Measurements from ENCODE around the gene CCDC152.

CCDC152 gene

GRCh38 chr5:42753099-42753498 lies 3.5 kb upstream of the CCDC152 start:
- Histone ChIP-seq H3K27me3 (ENCODE audit: insufficient read depth, low read length) (no peaks in the 10 kb centered on the region), H3K4me3 (ENCODE audit: low read length) (no peak overlapping the region), H3K9me3 (ENCODE audit: low read length) (no peaks in the 10 kb centered on the region), H3K4me1 (ENCODE audit: insufficient read depth, low read length) (no peaks in the 10 kb centered on the region), H3K36me3 (ENCODE audit: insufficient read depth, low read length) (no peaks in the 10 kb centered on the region), H2AFZ (ENCODE audit: low read depth, low read length) (no peak overlapping the region)

DNA sequence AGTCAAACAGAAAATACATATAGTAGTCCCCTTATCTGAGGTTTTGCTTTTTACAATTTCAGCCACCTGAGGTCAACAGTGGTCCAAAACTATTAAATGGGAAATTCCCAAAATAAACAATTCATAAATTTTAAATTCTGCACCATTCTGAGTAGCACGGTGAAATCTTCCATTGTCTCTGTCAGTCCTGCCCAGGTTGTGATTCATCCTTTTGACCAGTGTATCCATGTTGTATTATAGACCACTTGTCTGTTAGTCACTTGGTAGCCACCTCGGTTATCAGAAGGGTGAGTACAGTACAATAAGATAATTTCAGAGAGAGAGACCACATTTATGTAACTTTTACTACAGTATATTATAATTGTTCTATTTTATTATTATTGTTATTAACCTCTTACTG lies 2.8 kb downstream of the CCDC152 start:
- no peaks in the 10 kb centered on the region for H3K27me3 ChIP-seq (ENCODE audit: insufficient read depth, low read length)
- no peaks in the 10 kb centered on the region for H3K4me1 ChIP-seq (ENCODE audit: insufficient read depth, low read length)
- no peak overlapping the region for H3K4me3 ChIP-seq (ENCODE audit: low read length)
- no peaks in the 10 kb centered on the region for H3K9me3 ChIP-seq (ENCODE audit: low read length)
- no peaks in the 10 kb centered on the region for H3K36me3 ChIP-seq (ENCODE audit: insufficient read depth, low read length)
- H2AFZ ChIP-seq (ENCODE audit: low read depth, low read length), result no peak overlapping the region

- no peaks in the 10 kb centered on the region for H3K4me1 ChIP-seq (ENCODE audit: insufficient read depth, low read length)
- no peaks in the 10 kb centered on the region for H3K27me3 ChIP-seq (ENCODE audit: insufficient read depth, low read length)
- no peak overlapping the region for H2AFZ ChIP-seq (ENCODE audit: low read depth, low read length)
- no peak overlapping the region for H3K4me3 ChIP-seq (ENCODE audit: low read length)
- no peaks in the 10 kb centered on the region for H3K9me3 ChIP-seq (ENCODE audit: low read length)
- no peaks in the 10 kb centered on the region for H3K36me3 ChIP-seq (ENCODE audit: insufficient read depth, low read length)
Observed at GRCh38 chr5:42760426-42760825, 3.8 kb downstream of the CCDC152 start.

DNA sequence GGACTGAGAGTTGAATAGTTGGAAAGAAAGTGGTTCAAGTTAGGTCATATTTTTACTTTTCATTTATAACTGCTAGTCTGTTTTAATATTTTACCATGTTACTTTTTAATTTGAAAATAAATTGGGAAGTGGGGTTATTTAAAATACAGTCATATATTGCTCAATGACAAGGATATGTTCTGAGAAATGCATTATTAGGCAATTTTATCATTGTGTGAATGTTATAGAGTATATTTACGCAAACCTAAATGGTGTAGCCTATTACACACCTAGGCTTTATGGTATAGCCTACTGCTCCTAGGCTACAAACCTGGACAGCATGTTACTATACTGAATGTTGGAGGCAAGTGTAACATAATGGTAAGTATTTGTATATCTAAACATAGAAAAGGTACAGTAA lies 5.2 kb downstream of the CCDC152 start:
- Histone ChIP-seq H3K27me3 (ENCODE audit: insufficient read depth, low read length) (no peaks in the 10 kb centered on the region), H3K4me1 (ENCODE audit: insufficient read depth, low read length) (no peaks in the 10 kb centered on the region), H3K36me3 (ENCODE audit: insufficient read depth, low read length) (no peaks in the 10 kb centered on the region), H2AFZ (ENCODE audit: low read depth, low read length) (no peak overlapping the region), H3K4me3 (ENCODE audit: low read length) (no peak overlapping the region), H3K9me3 (ENCODE audit: low read length) (no peaks in the 10 kb centered on the region)

DNA sequence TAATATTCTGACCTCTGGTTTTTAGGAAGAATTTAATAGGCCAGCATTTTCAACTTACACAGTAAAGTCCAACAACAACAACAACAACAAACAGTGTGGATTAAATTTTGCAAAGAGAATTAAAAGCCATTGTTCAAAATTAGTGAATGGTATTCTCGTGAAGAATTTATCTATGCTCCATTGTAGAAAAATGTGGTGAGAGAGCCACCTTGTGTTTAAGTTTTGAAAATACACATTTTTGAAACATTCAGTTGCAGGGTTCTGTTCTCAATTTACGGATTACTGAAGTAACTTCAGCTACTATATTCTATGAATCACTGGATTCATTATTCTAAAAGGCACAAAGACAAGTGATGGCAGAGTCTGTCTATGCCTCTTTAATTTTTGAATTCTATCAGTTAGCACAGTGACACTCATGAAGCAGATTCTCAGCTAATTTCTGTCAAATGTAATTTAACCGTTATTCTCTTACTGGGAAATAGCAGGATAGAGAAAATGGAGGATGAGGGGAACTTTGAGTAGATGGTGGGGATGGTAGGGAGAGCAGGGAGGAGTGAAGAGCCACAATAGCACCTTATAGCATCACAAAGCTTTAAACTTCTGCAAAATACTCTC lies 11.0 kb downstream of the CCDC152 start:
- no peak overlapping the region for H2AFZ ChIP-seq (ENCODE audit: low read depth, low read length)
- H3K9me3 ChIP-seq (ENCODE audit: low read length), result no peaks in the 10 kb centered on the region
- H3K4me1 ChIP-seq (ENCODE audit: insufficient read depth, low read length), result no peaks in the 10 kb centered on the region
- no peak overlapping the region for H3K4me3 ChIP-seq (ENCODE audit: low read length)
- no peaks in the 10 kb centered on the region for H3K27me3 ChIP-seq (ENCODE audit: insufficient read depth, low read length)
- H3K36me3 ChIP-seq (ENCODE audit: insufficient read depth, low read length), result no peaks in the 10 kb centered on the region

- no peaks in the 10 kb centered on the region for H3K4me1 ChIP-seq (ENCODE audit: insufficient read depth, low read length)
- H3K36me3 ChIP-seq (ENCODE audit: insufficient read depth, low read length), result no peaks in the 10 kb centered on the region
- H3K9me3 ChIP-seq (ENCODE audit: low read length), result no peaks in the 10 kb centered on the region
- H2AFZ ChIP-seq (ENCODE audit: low read depth, low read length), result no peak overlapping the region
- no peaks in the 10 kb centered on the region for H3K27me3 ChIP-seq (ENCODE audit: insufficient read depth, low read length)
- H3K4me3 ChIP-seq (ENCODE audit: low read length), result no peak overlapping the region
Observed at GRCh38 chr5:42768106-42768504, 11.5 kb downstream of the CCDC152 start.

- no peaks in the 10 kb centered on the region for H3K9me3 ChIP-seq (ENCODE audit: low read length)
Observed at GRCh38 chr5:42770003-42770402, 13.4 kb downstream of the CCDC152 start.

DNA sequence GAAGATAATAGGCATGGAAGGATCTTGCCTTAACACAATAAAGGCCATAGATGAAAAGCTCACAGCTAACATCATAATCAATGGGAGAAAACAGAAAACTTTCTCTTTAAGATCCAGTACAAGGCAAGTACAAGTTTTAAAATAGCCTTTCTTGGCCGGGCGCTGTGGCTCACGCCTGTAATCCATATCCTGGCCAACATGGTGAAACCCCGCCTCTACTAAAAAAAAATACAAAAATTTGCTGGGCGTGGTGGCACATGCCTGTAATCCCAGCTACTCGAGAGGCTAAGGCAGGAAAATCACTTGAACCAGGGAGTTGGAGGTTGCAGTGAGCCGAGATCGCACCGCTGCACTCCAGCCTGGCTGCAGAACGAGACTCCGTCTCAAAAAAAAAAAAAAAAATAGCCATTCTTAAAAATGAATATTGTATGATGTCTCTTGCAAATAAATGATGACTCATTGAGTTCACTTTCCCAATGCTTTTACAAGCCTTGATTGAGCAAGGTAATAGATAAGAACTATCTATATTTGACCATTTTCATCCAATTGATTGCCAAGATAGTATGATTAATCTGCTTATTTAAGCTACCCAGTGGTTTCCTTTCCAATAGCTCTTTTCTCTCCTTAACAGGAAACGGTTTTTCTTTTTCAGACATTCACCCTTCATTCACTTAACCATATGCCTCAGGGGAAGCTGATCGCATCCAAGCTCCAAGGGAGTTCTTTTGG lies 15.8 kb downstream of the CCDC152 start:
- H3K9me3 ChIP-seq (ENCODE audit: low read length), result no peaks in the 10 kb centered on the region
- H3K4me1 ChIP-seq (ENCODE audit: insufficient read depth, low read length), result no peaks in the 10 kb centered on the region
- H3K4me3 ChIP-seq (ENCODE audit: low read length), result no peak overlapping the region
- H2AFZ ChIP-seq (ENCODE audit: low read depth, low read length), result no peak overlapping the region
- no peaks in the 10 kb centered on the region for H3K27me3 ChIP-seq (ENCODE audit: insufficient read depth, low read length)
- no peaks in the 10 kb centered on the region for H3K36me3 ChIP-seq (ENCODE audit: insufficient read depth, low read length)

More at GRCh38 chr5:42770003-42770402, 13.4 kb downstream of the CCDC152 start:
- Histone ChIP-seq H3K4me3 (ENCODE audit: low read length) (no peak overlapping the region), H3K27me3 (ENCODE audit: insufficient read depth, low read length) (no peaks in the 10 kb centered on the region), H3K4me1 (ENCODE audit: insufficient read depth, low read length) (no peaks in the 10 kb centered on the region), H2AFZ (ENCODE audit: low read depth, low read length) (no peak overlapping the region), H3K36me3 (ENCODE audit: insufficient read depth, low read length) (no peaks in the 10 kb centered on the region)

DNA sequence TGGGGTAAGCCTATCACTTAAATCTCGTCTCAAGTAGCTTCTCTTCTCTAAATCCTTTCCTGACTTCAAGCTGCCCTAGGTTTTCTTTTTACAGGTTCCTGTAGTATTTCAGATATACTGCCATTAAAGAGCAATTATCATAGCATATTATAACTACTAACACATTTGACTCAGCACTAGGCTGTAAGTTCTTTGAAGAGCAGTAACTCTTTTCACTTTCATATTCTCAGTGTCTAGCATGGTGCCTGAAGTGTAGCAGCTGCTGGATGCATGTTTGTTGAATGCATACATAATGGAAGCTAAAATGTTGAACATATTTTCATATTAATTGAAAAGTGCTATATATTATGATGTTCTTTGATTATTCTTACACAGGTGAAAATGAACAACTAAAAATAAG lies 22.5 kb downstream of the CCDC152 start:
- no peak overlapping the region for H3K4me3 ChIP-seq (ENCODE audit: low read length)
- no peaks in the 10 kb centered on the region for H3K27me3 ChIP-seq (ENCODE audit: insufficient read depth, low read length)
- H2AFZ ChIP-seq (ENCODE audit: low read depth, low read length), result no peak overlapping the region
- H3K36me3 ChIP-seq (ENCODE audit: insufficient read depth, low read length), result no peaks in the 10 kb centered on the region
- H3K4me1 ChIP-seq (ENCODE audit: insufficient read depth, low read length), result no peaks in the 10 kb centered on the region
- H3K9me3 ChIP-seq (ENCODE audit: low read length), result no peaks in the 10 kb centered on the region

DNA sequence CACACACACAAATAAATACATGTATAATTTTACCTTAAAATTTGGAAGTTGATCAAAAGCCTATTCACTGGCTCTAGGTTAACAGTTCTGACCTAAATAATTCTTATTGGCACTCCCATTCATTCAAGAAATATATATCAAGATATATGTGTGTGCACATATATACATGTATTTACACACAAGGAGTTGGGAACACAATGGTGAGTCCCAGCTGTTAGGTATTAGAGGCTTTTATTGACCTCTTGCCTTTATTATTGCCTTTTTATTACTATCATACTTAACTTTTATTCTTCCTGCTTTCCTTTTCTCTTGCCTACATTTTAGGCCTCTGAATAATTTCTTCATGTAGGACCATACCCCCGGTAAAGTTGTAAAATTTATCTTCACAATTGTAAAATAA lies 25.0 kb downstream of the CCDC152 start:
- H3K9me3 ChIP-seq (ENCODE audit: low read length), result no peaks in the 10 kb centered on the region
- H3K4me1 ChIP-seq (ENCODE audit: insufficient read depth, low read length), result no peaks in the 10 kb centered on the region
- H2AFZ ChIP-seq (ENCODE audit: low read depth, low read length), result no peak overlapping the region
- H3K36me3 ChIP-seq (ENCODE audit: insufficient read depth, low read length), result no peaks in the 10 kb centered on the region
- no peak overlapping the region for H3K4me3 ChIP-seq (ENCODE audit: low read length)
- H3K27me3 ChIP-seq (ENCODE audit: insufficient read depth, low read length), result no peaks in the 10 kb centered on the region

- Histone ChIP-seq H3K4me3 (ENCODE audit: low read length) (no peak overlapping the region), H3K9me3 (ENCODE audit: low read length) (no peaks in the 10 kb centered on the region), H3K4me1 (ENCODE audit: insufficient read depth, low read length) (no peaks in the 10 kb centered on the region), H3K27me3 (ENCODE audit: insufficient read depth, low read length) (no peaks in the 10 kb centered on the region), H3K36me3 (ENCODE audit: insufficient read depth, low read length) (no peaks in the 10 kb centered on the region), H2AFZ (ENCODE audit: low read depth, low read length) (no peak overlapping the region)
Observed at GRCh38 chr5:42784132-42784531, 27.5 kb downstream of the CCDC152 start.

- Histone ChIP-seq H3K4me3 (ENCODE audit: low read length) (no peak overlapping the region), H2AFZ (ENCODE audit: low read depth, low read length) (no peak overlapping the region), H3K4me1 (ENCODE audit: insufficient read depth, low read length) (no peaks in the 10 kb centered on the region), H3K9me3 (ENCODE audit: low read length) (no peaks in the 10 kb centered on the region), H3K27me3 (ENCODE audit: insufficient read depth, low read length) (no peaks in the 10 kb centered on the region), H3K36me3 (ENCODE audit: insufficient read depth, low read length) (no peaks in the 10 kb centered on the region)
Observed at GRCh38 chr5:42785756-42786155, 29.1 kb downstream of the CCDC152 start.

DNA sequence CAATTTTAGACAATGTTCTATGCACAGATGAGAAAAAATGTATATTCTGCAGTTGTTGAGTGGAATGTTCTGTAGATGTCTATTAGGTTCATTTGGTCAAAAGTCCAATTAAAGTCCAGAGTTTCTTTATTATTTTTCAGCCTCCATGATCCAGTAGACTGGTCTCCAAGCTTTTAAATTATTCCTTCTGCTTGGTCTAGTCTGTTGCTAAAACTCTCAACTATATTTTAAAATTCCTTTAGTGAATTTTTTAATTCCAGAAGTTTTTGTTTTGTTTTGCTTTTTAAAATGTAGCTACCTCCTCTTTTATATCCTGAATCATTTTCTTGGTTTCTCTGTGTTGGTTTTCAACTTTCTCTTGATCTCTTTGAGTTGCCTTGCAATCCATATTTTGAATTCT lies 30.5 kb downstream of the CCDC152 start:
- H3K4me3 ChIP-seq (ENCODE audit: low read length), result no peak overlapping the region

DNA sequence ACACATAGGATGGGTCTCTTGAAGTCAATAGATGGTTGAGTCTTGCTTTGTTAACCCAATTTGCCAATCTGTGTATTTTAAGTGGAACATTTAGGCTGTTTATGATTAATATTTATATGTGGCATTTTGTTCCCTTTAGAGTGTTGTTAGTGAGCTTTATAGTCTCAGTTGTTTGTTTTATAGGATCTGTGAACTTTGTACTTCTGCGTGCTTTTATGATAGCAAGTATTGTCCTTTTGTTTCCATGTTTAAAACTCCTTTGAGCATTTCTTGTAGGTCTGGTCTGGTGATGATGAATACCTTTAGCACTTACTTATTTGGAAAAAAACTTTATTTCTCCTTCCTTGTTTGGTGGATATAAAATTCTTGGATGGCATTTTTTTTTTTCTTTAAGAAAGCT lies 31.2 kb downstream of the CCDC152 start:
- Histone ChIP-seq H3K4me3 (ENCODE audit: low read length) (no peak overlapping the region), H3K36me3 (ENCODE audit: insufficient read depth, low read length) (no peaks in the 10 kb centered on the region), H3K4me1 (ENCODE audit: insufficient read depth, low read length) (no peaks in the 10 kb centered on the region), H3K9me3 (ENCODE audit: low read length) (no peaks in the 10 kb centered on the region), H2AFZ (ENCODE audit: low read depth, low read length) (no peak overlapping the region), H3K27me3 (ENCODE audit: insufficient read depth, low read length) (no peaks in the 10 kb centered on the region)

More for the DNA sequence above, 30.5 kb downstream of the CCDC152 start:
- no peak overlapping the region for H2AFZ ChIP-seq (ENCODE audit: low read depth, low read length)
- H3K27me3 ChIP-seq (ENCODE audit: insufficient read depth, low read length), result no peaks in the 10 kb centered on the region
- no peaks in the 10 kb centered on the region for H3K9me3 ChIP-seq (ENCODE audit: low read length)
- no peaks in the 10 kb centered on the region for H3K36me3 ChIP-seq (ENCODE audit: insufficient read depth, low read length)
- no peaks in the 10 kb centered on the region for H3K4me1 ChIP-seq (ENCODE audit: insufficient read depth, low read length)

All from neuron (in vitro differentiated cells).